BE2C (cell line): ENCODE measurements around the gene TMEM200A. TPM values are rescaled to one million over a fixed set of nuclear protein-coding genes. Genes with fewer than 3 reads are reported as not detected.
"Not testable (repeated sequence)": the region's sequence is repeated elsewhere in the genome, so short reads cannot be mapped to it uniquely, and the experiment has no call there.

ENCODE experiments used
- DNase-seq: peaks from one replicate; pipeline ENCODE4 v3.0.0-alpha.2; 2020
- H3K27me3 ChIP-seq: fragments of 250-450 bp; sonication (Bioruptor Pico); 2 replicates; pipeline ENCODE4 v1.5.1; 2020; ENCODE audit warnings: mild to moderate bottlenecking
- H3K36me3 ChIP-seq: fragments of 250-450 bp; sonication (Bioruptor Pico); 2 replicates; pipeline ENCODE4 v1.5.1; 2020; ENCODE audit warnings: mild to moderate bottlenecking
- H3K4me1 ChIP-seq: fragments of 250-450 bp; sonication (Bioruptor Pico); 2 replicates; pipeline ENCODE4 v1.5.1; 2020
- H3K4me3 ChIP-seq: 2 replicates; pipeline ENCODE4 v1.5.1; 2011; ENCODE audit warnings: low read depth, low read length
- H3K9me3 ChIP-seq: fragments of 250-450 bp; sonication (Bioruptor Pico); 2 replicates; pipeline ENCODE4 v1.5.1; 2020
- CTCF ChIP-seq: IDR thresholded peaks from 2 replicates; pipeline ENCODE4 v1.5.1; 2012; ENCODE audit warnings: mild to moderate bottlenecking, low read depth, low read length
- polyA plus RNA-seq: library from polyadenylated mRNA; unstranded; fragments of >200 nt; gene quantifications from one replicate; pipeline ENCODE4 v1.2.1, GENCODE V29; 2012; ENCODE audit warnings: low read depth, missing spikeins; ENCODE audit not compliant: insufficient read length, insufficient read depth

Gene TMEM200A
- 0.54 TPM for polyA plus RNA-seq

GRCh38 chr6:130365166-130366106 lies at the start of gene TMEM200A:
TSS of gene TMEM200A (plus strand) at chr6:130366017. CDS start at chr6:130440423, 74,406 bp downstream.
- Histone ChIP-seq H3K4me3 (peak within 1 kb of the TSS; percentile 43), H3K9me3 (no peaks in the 10 kb centered on the region), H3K36me3 (no peaks in the 10 kb centered on the region), H3K4me1 (no peaks in the 10 kb centered on the region), H3K27me3 (peaks cover 27% of the 10 kb centered on the region)
- peak; percentile 64 for TF ChIP-seq CTCF
- peak; percentile 70 for DNase-seq

GRCh38 chr6:130320908-130321307 lies 44.9 kb upstream of the TMEM200A start:
- DNase-seq = no peak
- Histone ChIP-seq H3K27me3 (no peaks in the 10 kb centered on the region), H3K9me3 (no peaks in the 10 kb centered on the region), H3K4me1 (no peaks in the 10 kb centered on the region), H3K4me3 (no peak overlapping the region), H3K36me3 (no peaks in the 10 kb centered on the region)
- no peak for TF ChIP-seq CTCF

- H3K27me3 ChIP-seq = no peaks in the 10 kb centered on the region
- TF ChIP-seq CTCF = peak; percentile 85
- H3K36me3 ChIP-seq = no peaks in the 10 kb centered on the region
- H3K4me1 ChIP-seq = no peaks in the 10 kb centered on the region
- peak; percentile 24 for DNase-seq
- no peak overlapping the region for H3K4me3 ChIP-seq
- no peaks in the 10 kb centered on the region for H3K9me3 ChIP-seq
Observed at GRCh38 chr6:130322673-130323268, 43.0 kb upstream of the TMEM200A start.

- Histone ChIP-seq H3K27me3 (no peaks in the 10 kb centered on the region), H3K4me1 (no peaks in the 10 kb centered on the region), H3K36me3 (no peaks in the 10 kb centered on the region), H3K4me3 (no peak overlapping the region), H3K9me3 (no peaks in the 10 kb centered on the region)
- TF ChIP-seq CTCF = no peak
- no peak for DNase-seq
Observed at GRCh38 chr6:130324657-130325056, 41.2 kb upstream of the TMEM200A start.

GRCh38 chr6:130326496-130326895 lies 39.3 kb upstream of the TMEM200A start:
- Histone ChIP-seq H3K36me3 (no peaks in the 10 kb centered on the region), H3K27me3 (no peaks in the 10 kb centered on the region), H3K9me3 (no peaks in the 10 kb centered on the region), H3K4me3 (no peak overlapping the region), H3K4me1 (no peaks in the 10 kb centered on the region)
- TF ChIP-seq CTCF = no peak
- no peak for DNase-seq

- Histone ChIP-seq H3K9me3 (no peaks in the 10 kb centered on the region), H3K36me3 (no peaks in the 10 kb centered on the region), H3K4me3 (no peak overlapping the region), H3K4me1 (no peaks in the 10 kb centered on the region), H3K27me3 (no peaks in the 10 kb centered on the region)
- TF ChIP-seq CTCF = no peak
- DNase-seq = no peak
Observed at GRCh38 chr6:130337534-130337933, 28.3 kb upstream of the TMEM200A start.

- not testable (repeated sequence) for DNase-seq, H3K27me3 ChIP-seq, H3K4me1 ChIP-seq, H3K9me3 ChIP-seq, H3K4me3 ChIP-seq, H3K36me3 ChIP-seq
Observed at GRCh38 chr6:130346324-130346723, 19.5 kb upstream of the TMEM200A start.
